NCI-H128 (cell line): Measurements from ENCODE around the gene ADIPOR2.

Source experiments
- DNase-seq: peaks from one replicate; lab custom pipeline; 2025; ENCODE audit not compliant: unreplicated experiment; lab: John Stamatoyannopoulos, UW

The ADIPOR2 gene

GRCh38 chr12:1768615-1769014 is 77.7 kb downstream of the ADIPOR2 start:
- no peak for DNase-seq

- DNase-seq: no peak
Measured at GRCh38 chr12:1769809-1770494, 79.1 kb downstream of the ADIPOR2 start.

- no peak for DNase-seq
Measured at GRCh38 chr12:1773937-1774655, 83.2 kb downstream of the ADIPOR2 start.

GRCh38 chr12:1776170-1776921 is 85.5 kb downstream of the ADIPOR2 start:
- no peak for DNase-seq

- DNase-seq: no peak
Measured at GRCh38 chr12:1777798-1778197, 86.9 kb downstream of the ADIPOR2 start.

GRCh38 chr12:1778911-1779310 is 88.0 kb downstream of the ADIPOR2 start:
- no peak for DNase-seq

GRCh38 chr12:1779783-1780182 is 88.9 kb downstream of the ADIPOR2 start:
- no peak for DNase-seq

GRCh38 chr12:1781772-1782171 is 90.9 kb downstream of the ADIPOR2 start:
- DNase-seq: no peak

GRCh38 chr12:1782215-1782614 is 91.3 kb downstream of the ADIPOR2 start:
- DNase-seq: no peak

GRCh38 chr12:1787714-1788113 is 96.8 kb downstream of the ADIPOR2 start:
- no peak for DNase-seq

- DNase-seq: no peak
Measured at GRCh38 chr12:1790444-1790843, 99.6 kb downstream of the ADIPOR2 start.

- DNase-seq: peak; percentile 40
Measured at GRCh38 chr12:1791104-1791841, 100.4 kb downstream of the ADIPOR2 start.

GRCh38 chr12:1792406-1792805 is 101.5 kb downstream of the ADIPOR2 start:
- DNase-seq: no peak

- DNase-seq: no peak
Measured at GRCh38 chr12:1793426-1794210, 102.7 kb downstream of the ADIPOR2 start.

- DNase-seq: no peak
Measured at GRCh38 chr12:1794440-1795090, 103.7 kb downstream of the ADIPOR2 start.

- DNase-seq: no peak
Measured at GRCh38 chr12:1795221-1795784, 104.4 kb downstream of the ADIPOR2 start.

GRCh38 chr12:1795785-1796514 is 105.1 kb downstream of the ADIPOR2 start:
- peak; percentile 52 for DNase-seq

GRCh38 chr12:1796515-1797010 is 105.7 kb downstream of the ADIPOR2 start:
- no peak for DNase-seq
